GM18909 (cell line): ENCODE measurements around the gene SMAD6.

ENCODE experiments used
- ATAC-seq: cut with Tn5 transposase; IDR thresholded peaks from one replicate; pipeline ENCODE4 v1.9.1; 2021; ENCODE audit warnings: mild to moderate bottlenecking; ENCODE audit not compliant: unreplicated experiment, poor library complexity

SMAD6 gene

DNA sequence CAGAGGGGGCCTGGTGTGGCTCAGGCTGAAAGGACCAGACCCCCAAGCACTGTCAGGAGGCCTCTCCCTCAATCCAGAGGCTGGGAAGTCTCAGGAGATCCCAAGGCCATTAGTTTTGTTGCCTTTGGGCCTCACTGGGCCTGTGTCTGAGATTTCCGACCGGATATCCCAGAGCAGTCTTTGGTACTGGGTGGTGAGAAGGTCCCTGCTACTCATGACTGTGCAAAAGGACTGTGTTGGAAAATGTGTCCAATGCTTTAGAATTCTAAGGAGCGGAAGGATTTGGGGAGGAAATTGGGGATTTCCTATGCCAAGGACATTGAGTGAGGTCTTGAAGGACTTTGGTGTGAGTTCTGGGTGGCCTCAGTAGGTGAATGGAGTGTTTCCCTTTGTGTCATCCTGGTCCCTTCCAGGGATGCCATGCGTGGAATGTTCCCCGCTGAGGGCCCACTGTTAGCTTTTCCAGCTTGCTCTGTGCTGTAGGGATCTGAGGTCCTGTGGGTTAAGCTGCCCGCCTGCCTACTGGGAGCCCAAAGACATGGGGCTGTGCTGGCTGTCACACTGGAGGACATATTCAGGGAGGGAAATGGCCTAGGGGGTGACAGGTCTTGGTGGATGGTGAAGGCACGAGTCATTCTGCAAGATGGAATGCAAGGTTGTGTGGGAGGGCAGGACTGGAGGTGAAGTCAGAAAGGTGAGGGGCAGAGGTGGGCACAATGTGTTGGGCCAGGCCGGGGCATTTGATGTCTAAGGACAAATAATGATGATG, 16.4 kb downstream of the SMAD6 start:
- ATAC-seq = no peak

GRCh38 chr15:66719471-66719870, 17.4 kb downstream of the SMAD6 start:
- no peak for ATAC-seq

GRCh38 chr15:66720206-66721010, 18.4 kb downstream of the SMAD6 start:
- no peak for ATAC-seq

- ATAC-seq = no peak
Observed at GRCh38 chr15:66721020-66721419, 19.0 kb downstream of the SMAD6 start.

GRCh38 chr15:66721501-66721937, 19.5 kb downstream of the SMAD6 start:
- no peak for ATAC-seq

DNA sequence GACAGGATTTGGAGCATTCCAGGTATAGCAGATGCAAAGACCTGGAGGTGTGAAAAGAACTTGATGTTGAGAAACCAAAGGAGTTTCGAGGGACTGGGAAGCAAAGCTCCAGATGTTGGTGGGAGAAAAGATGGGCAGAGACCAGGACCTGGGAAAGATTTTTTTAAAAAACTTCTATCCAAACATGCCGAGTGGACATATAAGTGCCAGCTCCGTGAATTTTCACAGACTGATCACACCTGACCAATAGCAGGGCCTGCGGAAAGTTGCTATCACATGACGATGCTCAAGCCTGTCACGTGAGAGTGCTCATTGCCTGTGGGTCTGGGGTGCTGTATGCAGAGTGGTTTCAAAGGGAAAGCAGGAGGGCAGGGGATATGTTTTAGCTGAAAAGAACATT, 19.9 kb downstream of the SMAD6 start:
- no peak for ATAC-seq

- ATAC-seq = no peak
Observed at GRCh38 chr15:66722757-66723540, 20.9 kb downstream of the SMAD6 start.

GRCh38 chr15:66723826-66724731, 22.0 kb downstream of the SMAD6 start:
- no peak for ATAC-seq

GRCh38 chr15:66724732-66725463, 22.9 kb downstream of the SMAD6 start:
- no peak for ATAC-seq

DNA sequence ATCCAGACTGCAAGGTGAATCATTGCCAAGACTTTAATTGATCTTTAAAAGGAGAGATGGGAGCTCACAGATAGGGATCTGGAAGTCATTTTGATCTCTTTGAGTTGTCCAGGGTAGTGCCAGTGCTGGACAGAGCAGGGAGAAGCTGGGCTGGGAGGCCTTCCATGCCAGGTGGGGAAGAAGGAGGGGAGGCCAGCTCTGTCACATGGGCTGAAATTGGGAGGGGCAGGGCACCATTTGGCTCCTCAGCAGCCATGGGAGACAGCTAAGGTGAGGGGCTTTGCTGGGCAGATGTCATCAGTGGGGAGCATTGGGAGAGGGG, 23.4 kb downstream of the SMAD6 start:
- ATAC-seq = no peak

- ATAC-seq = no peak
Observed at GRCh38 chr15:66726386-66726785, 24.4 kb downstream of the SMAD6 start.

GRCh38 chr15:66729331-66729951, 27.4 kb downstream of the SMAD6 start:
- no peak for ATAC-seq

DNA sequence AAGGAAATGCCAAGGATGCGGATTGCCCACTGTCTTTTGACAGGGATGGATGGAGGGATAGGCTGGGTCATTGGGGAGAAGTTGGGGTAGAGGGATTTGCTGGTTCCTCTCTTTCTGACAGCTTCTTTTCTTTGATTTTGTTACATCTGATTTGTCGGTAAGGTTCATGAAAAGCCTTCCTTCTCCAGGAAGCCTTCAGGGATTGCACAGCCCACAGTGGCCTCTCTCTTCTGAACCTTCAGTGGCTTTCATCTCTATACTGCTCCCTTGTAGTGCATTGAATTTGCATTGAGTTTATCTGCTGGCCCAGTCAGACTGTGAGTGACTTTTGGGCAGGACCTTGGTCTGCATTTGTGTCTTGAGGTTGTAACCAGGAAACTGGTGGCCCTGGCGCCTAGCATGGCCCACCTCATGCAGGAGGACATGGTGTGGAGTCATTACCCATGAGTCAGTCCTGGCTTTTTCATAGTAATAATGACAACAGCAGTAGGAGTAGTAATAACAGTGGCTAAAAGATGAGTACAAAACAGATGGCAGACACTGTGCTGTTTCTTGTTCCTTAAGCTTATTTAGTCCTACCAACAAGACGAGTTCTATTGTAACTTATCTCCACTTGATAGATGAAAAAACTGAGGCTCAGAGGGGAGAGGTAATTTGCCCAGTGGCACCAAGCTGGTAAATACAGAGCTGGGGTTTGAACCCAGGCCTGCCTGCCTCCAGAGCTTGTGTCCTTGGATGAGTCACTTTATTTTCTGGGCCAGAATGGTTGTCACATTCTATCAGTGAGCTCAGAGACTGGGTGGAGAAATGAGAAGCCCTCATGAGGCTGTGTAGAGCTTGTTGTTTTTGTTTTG, 28.4 kb downstream of the SMAD6 start:
- ATAC-seq = no peak

DNA sequence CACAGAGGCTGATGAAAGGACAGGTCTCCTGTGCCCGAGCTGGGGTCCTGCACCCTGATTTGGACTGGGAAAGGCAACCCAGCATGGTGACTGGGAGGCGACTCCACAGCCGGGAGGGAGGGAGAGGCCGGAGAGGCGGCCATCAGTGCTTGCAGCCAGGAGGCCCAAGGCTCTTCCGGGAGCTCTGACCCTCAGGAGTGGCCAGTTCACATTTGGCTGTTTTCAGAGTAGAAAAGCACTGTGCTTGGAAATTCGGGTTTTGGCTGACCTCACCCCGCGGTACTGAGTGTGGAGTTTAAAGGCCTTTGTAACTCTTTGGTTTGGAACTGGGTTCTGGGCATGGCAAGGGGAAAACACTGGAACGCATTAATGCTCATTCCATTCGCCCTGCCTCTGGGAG, 31.9 kb downstream of the SMAD6 start:
- ATAC-seq = no peak

DNA sequence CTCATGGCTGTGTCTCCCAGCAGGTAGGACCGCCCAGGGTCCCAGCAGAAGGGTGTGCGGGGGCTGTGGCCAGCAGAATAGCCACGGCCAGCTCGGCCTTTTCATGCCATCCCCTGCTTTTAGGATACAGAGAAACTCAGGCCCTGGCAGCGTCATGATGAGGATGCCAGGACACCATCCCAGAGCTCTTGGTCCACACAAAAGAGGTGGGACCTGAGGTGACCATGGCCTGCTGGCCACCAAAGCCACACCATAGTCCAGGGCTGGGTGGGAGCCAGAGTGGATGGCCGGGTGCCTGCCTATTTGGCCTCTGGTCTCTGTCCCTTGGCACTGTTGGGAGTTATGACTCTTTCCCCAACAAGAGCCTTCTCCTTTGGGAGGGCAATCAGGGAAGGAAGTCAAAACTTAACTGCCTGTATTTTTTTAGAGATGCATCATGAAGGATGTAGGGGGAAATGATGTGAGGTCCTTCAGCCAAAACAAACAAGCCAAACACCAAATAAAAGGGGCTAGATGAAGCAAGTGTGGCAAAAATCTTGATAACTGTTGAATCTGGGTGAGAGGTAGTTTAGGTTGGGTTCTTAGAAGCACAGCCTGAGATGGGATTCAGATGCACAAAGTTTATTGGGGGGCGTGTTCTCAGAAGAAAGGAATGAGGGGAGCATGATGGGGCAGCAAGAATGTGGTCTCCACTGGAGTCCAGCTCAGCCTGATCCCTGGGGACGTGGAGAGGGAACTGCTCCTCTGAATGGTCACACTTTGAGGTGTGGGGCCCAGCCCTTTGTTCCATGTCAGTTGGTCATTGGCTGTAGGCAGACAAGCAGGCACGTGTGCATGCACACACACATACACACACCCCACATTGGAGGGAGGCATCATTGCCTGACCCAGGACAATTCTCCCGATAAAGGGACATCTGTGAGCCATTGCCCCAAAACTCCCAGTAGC, 33.2 kb downstream of the SMAD6 start:
- ATAC-seq = no peak

GRCh38 chr15:66735909-66736305, 33.9 kb downstream of the SMAD6 start:
- no peak for ATAC-seq
